ENCODE results near the gene OR1C1.

DNA sequence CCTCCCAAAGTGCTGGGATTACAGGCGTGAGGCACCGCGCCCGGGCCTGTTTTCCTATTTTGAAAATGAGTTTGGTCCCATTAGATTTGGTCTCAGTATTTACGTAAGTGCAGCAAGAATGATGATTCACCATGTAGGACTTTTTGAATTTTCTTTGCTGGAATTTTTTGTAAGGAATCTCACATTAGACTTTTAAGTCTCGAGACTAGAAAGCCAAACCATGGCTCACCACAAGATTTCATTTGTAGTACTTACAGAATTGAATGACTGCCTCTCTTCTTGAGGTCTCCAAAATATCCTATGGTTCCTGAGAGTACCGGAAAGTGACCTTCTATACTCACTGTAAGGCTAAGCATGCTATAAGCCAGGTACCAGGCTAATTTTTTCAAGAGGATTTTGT, 12.7 kb downstream of the OR1C1 start:
- TF ChIP-seq, protein P1, sequence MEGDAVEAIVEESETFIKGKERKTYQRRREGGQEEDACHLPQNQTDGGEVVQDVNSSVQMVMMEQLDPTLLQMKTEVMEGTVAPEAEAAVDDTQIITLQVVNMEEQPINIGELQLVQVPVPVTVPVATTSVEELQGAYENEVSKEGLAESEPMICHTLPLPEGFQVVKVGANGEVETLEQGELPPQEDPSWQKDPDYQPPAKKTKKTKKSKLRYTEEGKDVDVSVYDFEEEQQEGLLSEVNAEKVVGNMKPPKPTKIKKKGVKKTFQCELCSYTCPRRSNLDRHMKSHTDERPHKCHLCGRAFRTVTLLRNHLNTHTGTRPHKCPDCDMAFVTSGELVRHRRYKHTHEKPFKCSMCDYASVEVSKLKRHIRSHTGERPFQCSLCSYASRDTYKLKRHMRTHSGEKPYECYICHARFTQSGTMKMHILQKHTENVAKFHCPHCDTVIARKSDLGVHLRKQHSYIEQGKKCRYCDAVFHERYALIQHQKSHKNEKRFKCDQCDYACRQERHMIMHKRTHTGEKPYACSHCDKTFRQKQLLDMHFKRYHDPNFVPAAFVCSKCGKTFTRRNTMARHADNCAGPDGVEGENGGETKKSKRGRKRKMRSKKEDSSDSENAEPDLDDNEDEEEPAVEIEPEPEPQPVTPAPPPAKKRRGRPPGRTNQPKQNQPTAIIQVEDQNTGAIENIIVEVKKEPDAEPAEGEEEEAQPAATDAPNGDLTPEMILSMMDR (IDR thresholded peaks at IDR 0.05; ENCODE audit: low read length), result no peak
- no peak for TF ChIP-seq EZH2 (IDR thresholded peaks at IDR 0.05; ENCODE audit: borderline replicate concordance, low read length)
